HL-60 (cell line): ENCODE measurements around the gene PPP2R5D.

Experiments
- DNase-seq, 2 experiments: peaks; one replicate each; pipeline ENCODE4 v3.0.0-alpha.2; 2010 to 2020; ENCODE audit warnings: low read depth in 1 of 2, low spot score in 1 of 2
- H3K27ac ChIP-seq: fragments of 250-450 bp; sonication (Bioruptor Pico); replicated peaks from 2 replicates; pipeline ENCODE4 v1.5.1; 2020; ENCODE audit warnings: mild to moderate bottlenecking, moderate library complexity
- H3K27me3 ChIP-seq: fragments of 250-450 bp; sonication (Bioruptor Pico); 2 replicates; pipeline ENCODE4 v1.5.1; 2021; ENCODE audit warnings: mild to moderate bottlenecking, moderate library complexity; ENCODE audit not compliant: insufficient read depth, poor library complexity, severe bottlenecking
- H3K4me3 ChIP-seq: replicated peaks from 2 replicates; pipeline ENCODE4 v1.5.1; 2011; ENCODE audit warnings: mild to moderate bottlenecking, control low read depth, low read length; ENCODE audit not compliant: insufficient read depth
- CTCF ChIP-seq: IDR thresholded peaks from one replicate; pipeline ENCODE4 v1.5.1; 2011; ENCODE audit warnings: low read length, control low read depth, inconsistent platforms; ENCODE audit not compliant: insufficient read depth
- GABPA ChIP-seq: IDR thresholded peaks from 2 replicates; pipeline ENCODE4 v1.6.1; 2012; ENCODE audit warnings: low read depth
- POLR2AphosphoS5 ChIP-seq: IDR thresholded peaks from 2 replicates; pipeline ENCODE4 v1.6.1; 2012; ENCODE audit warnings: low read depth
- REST ChIP-seq: IDR thresholded peaks from 2 replicates; pipeline ENCODE4 v1.6.1; 2012; ENCODE audit warnings: low read depth; ENCODE audit not compliant: insufficient replicate concordance
- SPI1 ChIP-seq: IDR thresholded peaks from 2 replicates; pipeline ENCODE4 v1.6.1; 2012; ENCODE audit warnings: low read depth, mild to moderate bottlenecking, borderline replicate concordance

PPP2R5D gene

GRCh38 chr6:42988486-42989020, 4.2 kb downstream of the PPP2R5D start:
- DNase-seq, result no peak
- H3K4me3 ChIP-seq, result no peak overlapping the region
- H3K27ac ChIP-seq, result no peak overlapping the region
- TF ChIP-seq GABPA, result no peak
- TF ChIP-seq REST, result no peak
- TF ChIP-seq POLR2AphosphoS5, result no peak
- no peak for TF ChIP-seq CTCF
- TF ChIP-seq SPI1, result no peak
- H3K27me3 ChIP-seq, result no peaks in the 10 kb centered on the region

GRCh38 chr6:42989923-42990322, 5.6 kb downstream of the PPP2R5D start:
- Histone ChIP-seq H3K27ac (no peak overlapping the region), H3K4me3 (no peak overlapping the region), H3K27me3 (no peaks in the 10 kb centered on the region)
- no peak for TF ChIP-seq GABPA
- TF ChIP-seq POLR2AphosphoS5, result no peak
- TF ChIP-seq CTCF, result no peak
- no peak for TF ChIP-seq SPI1
- TF ChIP-seq REST, result no peak
- DNase-seq, result no peak

- no peak for TF ChIP-seq CTCF
- no peak for TF ChIP-seq GABPA
- TF ChIP-seq POLR2AphosphoS5, result no peak
- TF ChIP-seq SPI1, result no peak
- no peak for TF ChIP-seq REST
- H3K27ac ChIP-seq, result no peak overlapping the region
- H3K27me3 ChIP-seq, result no peaks in the 10 kb centered on the region
- no peak for DNase-seq
- no peak overlapping the region for H3K4me3 ChIP-seq
Measured at GRCh38 chr6:42993445-42993844, 9.1 kb downstream of the PPP2R5D start.
